Mammary epithelial cell (primary cell): ENCODE measurements around the gene P2RY1.

Source experiments
- EZH2 ChIP-seq: IDR thresholded peaks from 2 replicates; pipeline ENCODE4 v1.6.1; 2012; ENCODE audit warnings: low read length, inconsistent platforms, borderline replicate concordance
- TF ChIP-seq, protein P1 (sequence below), 2 donors: IDR thresholded peaks in 1 of 2; conservative IDR thresholded peaks in 1 of 2; 2 replicates each; pipeline ENCODE4 v1.5.1; 2011 to 2012; ENCODE audit warnings: inconsistent platforms in 2 of 2, low read length in 2 of 2, mild to moderate bottlenecking in 2 of 2, control low read depth in 1 of 2, low read depth in 1 of 2; ENCODE audit not compliant: insufficient read depth in 1 of 2; ENCODE audit errors: extremely low read depth in 1 of 2

DNA sequence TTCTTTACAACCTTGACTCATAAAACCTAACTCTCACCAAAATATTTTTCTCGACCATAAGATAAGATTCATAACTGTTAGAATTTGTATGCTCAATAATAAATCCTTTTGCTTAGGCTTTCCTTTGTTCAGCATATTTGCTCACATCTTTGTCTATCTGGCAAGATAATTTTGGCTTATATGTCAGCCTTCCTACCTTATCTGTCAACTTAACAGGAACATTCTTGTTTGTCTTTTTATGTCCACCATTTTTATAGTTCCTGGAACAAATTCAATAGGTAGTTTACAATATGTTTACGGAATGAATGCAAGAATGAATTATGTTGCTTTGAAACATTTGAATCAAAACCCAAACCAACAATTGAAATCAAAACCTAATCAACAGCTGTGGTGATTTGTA is 41.0 kb upstream of the P2RY1 start:
- TF ChIP-seq, protein P1, sequence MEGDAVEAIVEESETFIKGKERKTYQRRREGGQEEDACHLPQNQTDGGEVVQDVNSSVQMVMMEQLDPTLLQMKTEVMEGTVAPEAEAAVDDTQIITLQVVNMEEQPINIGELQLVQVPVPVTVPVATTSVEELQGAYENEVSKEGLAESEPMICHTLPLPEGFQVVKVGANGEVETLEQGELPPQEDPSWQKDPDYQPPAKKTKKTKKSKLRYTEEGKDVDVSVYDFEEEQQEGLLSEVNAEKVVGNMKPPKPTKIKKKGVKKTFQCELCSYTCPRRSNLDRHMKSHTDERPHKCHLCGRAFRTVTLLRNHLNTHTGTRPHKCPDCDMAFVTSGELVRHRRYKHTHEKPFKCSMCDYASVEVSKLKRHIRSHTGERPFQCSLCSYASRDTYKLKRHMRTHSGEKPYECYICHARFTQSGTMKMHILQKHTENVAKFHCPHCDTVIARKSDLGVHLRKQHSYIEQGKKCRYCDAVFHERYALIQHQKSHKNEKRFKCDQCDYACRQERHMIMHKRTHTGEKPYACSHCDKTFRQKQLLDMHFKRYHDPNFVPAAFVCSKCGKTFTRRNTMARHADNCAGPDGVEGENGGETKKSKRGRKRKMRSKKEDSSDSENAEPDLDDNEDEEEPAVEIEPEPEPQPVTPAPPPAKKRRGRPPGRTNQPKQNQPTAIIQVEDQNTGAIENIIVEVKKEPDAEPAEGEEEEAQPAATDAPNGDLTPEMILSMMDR (conservative IDR thresholded peaks at IDR 0.05 in 1 of 2, IDR thresholded peaks at IDR 0.05 in 1 of 2; ENCODE audit: extremely low read depth in 1 of 2, insufficient read depth in 1 of 2, low read depth in 1 of 2, low read length in 2 of 2), result no peak
- no peak for TF ChIP-seq EZH2
